GM10248 (cell line): ENCODE data around the gene TCFL5.

Experiments used
- CTCF ChIA-PET: fragments of 300-600 bp; sonication (Branson Sonifier 250); formaldehyde crosslinking; extraction: SDS; loops from one replicate; lab custom pipeline; 2021; ENCODE audit warnings: antibody characterized with exemption; lab: Yijun Ruan, JAX
- POLR2A ChIA-PET: fragments of 350-650 bp; sonication (Branson Sonifier 250); formaldehyde crosslinking; extraction: SDS; loops from one replicate; lab custom pipeline; 2020; ENCODE audit warnings: antibody characterized with exemption; lab: Yijun Ruan, JAX
- DNase-seq: peaks from one replicate; pipeline ENCODE4 v3.0.0; 2012; ENCODE audit errors: extremely low spot score
- TF ChIP-seq, protein P1 (sequence below): IDR thresholded peaks from 2 replicates; pipeline ENCODE4 v1.5.1; 2012; ENCODE audit warnings: mild to moderate bottlenecking, low read depth; ENCODE audit errors: extremely low read depth, missing control alignments, control extremely low read depth

Gene TCFL5

DNA sequence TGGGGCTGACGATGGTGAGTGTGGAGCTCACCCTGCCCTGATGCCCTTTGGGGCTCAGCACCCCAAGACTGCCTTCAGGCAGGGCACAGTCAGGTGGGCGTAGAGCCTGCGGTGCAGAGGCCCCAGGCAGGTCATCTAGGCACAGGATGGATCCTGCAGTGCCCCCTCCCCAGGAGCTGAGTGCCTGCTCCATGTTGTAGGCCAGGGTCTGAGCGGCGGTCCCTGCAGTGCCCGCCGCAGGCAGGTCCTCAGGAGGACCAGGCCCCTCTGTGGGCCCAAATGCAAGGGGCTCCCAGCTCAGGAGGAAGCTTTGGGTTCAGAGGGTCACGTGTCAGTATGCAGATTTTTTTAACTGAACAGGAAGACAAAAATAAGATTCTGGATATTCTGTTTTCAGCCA, 62.6 kb downstream of the TCFL5 start:
- POLR2A ChIA-PET: no interaction called here

GRCh38 chr20:62797671-62798532, 63.7 kb downstream of the TCFL5 start:
- TF ChIP-seq, protein P1, sequence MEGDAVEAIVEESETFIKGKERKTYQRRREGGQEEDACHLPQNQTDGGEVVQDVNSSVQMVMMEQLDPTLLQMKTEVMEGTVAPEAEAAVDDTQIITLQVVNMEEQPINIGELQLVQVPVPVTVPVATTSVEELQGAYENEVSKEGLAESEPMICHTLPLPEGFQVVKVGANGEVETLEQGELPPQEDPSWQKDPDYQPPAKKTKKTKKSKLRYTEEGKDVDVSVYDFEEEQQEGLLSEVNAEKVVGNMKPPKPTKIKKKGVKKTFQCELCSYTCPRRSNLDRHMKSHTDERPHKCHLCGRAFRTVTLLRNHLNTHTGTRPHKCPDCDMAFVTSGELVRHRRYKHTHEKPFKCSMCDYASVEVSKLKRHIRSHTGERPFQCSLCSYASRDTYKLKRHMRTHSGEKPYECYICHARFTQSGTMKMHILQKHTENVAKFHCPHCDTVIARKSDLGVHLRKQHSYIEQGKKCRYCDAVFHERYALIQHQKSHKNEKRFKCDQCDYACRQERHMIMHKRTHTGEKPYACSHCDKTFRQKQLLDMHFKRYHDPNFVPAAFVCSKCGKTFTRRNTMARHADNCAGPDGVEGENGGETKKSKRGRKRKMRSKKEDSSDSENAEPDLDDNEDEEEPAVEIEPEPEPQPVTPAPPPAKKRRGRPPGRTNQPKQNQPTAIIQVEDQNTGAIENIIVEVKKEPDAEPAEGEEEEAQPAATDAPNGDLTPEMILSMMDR: no peak
- no peak for DNase-seq
- POLR2A ChIA-PET: no interaction called here
- CTCF ChIA-PET: interaction anchor here (2.4 kb wide), 1 partner anchor 10 kb away, joined by 24 read pairs; no protein-coding TSS in a partner anchor

More for the DNA sequence above, 62.6 kb downstream of the TCFL5 start:
- no peak for DNase-seq
- TF ChIP-seq, protein P1: no peak
- CTCF ChIA-PET: interaction anchor here (1.0 kb wide), 1 partner anchor 9 kb away, joined by 3 read pairs; no protein-coding TSS in a partner anchor

DNA sequence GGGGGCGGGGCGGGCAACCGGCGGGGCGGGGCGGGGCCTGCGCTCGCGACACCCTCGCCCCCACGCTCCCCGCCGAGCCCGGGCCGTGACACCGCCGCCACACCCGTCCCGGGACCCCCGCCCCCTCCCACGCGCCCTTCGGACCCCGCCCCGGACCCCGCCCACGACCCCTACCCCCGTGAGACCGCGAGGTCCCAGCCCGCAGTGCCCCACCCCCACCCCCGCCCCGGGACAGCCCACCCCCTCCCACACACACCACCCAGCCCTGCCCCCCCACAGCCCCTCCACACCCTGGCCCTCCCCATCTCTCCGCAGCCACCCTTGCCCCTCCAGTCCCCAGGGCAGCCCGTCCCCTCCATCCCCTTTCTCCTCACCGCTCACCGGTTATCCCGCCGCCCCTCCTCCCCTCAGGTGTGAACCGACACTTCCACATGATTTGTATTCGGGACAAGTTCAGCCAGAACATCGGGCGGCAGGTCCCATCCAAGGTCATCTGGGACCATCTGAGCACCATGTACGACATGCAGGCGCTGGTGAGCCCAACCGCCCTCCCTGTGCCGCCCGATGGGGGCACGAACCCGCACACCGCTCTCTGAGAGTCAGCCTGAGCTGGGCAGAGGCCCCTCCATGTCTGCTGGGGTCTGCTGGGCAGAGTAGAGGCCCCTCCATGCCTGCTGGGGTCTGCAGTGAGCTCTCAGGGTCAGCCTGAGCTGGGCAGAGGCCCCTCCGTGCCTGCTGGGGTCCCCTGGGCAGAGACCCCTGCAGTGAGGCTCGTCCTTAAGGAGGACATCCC, 64.7 kb downstream of the TCFL5 start:
- ChIA-PET CTCF (interaction anchor here (1.0 to 2.4 kb wide), 3 partner anchors 12 to 414 kb away, joined by 3 to 24 read pairs (median 5); no protein-coding TSS in a partner anchor), POLR2A (interaction anchor here (0.6 kb wide), 2 partner anchors 122 to 457 kb away, joined by 3 to 5 read pairs; no protein-coding TSS in a partner anchor)
- DNase-seq: no peak
- TF ChIP-seq, protein P1: no peak

DNA sequence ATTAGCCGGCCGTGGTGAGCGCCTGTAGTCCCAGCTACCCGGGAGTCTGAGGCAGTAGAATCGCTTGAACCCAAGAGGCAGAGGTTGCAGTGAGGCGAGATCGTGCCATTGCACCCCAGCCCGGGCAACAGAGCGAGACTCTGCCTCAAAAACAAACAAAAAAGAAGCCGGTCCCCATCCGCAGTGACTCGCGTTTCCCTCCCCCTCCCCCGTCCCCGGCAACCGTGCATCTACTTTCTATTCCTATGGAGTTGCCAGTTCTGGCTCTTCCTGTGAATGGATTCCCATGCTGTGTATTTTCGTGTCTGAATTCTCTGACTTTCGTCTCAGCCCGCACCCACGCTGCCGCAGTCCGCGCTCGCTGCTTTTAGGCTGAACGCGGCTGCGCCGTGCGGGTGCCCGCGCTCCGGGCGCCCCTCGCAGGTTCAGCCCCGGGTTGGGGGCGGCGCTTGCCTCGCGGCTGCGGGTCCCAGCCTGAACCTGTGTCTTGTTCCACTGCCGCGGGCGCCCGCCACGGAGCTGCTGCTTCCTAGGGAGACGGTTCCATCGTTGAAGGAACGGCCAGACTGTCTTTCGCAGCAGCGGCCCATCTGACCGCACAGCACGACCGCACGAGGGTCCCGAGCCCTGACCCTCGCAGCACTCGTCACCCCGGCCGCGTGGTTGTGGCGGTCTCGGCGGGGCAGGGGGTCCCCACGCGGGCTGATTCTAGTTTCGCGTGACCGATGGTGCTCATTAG, 66.4 kb downstream of the TCFL5 start:
- POLR2A ChIA-PET: no interaction called here
- no peak for DNase-seq
- TF ChIP-seq, protein P1: no peak
- CTCF ChIA-PET: interaction anchor here (1.4 to 2.0 kb wide), 4 partner anchors 14 to 494 kb away, joined by 3 to 9 read pairs (median 4); no protein-coding TSS in a partner anchor

DNA sequence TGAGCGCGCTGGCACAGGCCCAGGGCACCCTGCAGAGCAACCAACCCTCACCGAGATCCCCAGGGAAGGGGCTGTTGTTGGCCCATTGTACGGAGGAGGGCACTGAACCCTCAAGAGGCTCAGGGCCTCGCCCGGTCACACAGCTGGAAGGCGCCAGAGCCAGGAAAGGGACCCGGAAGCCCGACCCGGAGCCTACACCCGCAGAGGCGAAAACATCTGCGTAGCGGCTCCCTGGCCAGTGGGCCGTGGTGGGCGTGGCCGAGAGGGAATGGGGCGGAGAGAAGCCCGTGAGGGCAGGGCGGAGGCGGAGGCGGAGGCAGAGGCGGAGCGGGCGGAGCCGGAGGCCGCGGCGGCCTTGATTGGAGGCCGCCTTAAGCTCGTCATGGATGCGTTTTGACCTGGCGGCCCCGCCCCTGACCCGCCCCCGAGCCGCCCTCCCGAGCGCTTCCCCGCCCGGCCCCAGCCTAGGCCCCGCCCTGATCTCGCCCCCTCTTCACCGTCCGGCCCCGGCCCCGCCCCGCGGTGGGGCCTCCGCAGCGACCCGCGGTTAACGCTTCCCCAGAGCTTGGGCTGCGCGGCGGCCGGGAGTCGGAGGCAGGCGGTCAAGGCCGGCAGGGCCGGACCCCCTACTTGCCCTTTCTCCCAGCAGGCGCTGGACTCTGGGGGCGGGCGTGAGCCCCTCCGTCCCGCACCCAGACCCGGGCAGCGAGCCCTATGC, 67.5 kb downstream of the TCFL5 start:
- DNase-seq: peak; percentile 96
- ChIA-PET CTCF (interaction anchor here (1.1 to 2.0 kb wide), 6 partner anchors 14 to 493 kb away, joined by 3 to 9 read pairs (median 4); no protein-coding TSS in a partner anchor), POLR2A (interaction anchor here (0.8 to 1.0 kb wide), 3 partner anchors 14 to 143 kb away, joined by 3 to 4 read pairs (median 3); partner anchors contain the start of gene TCFL5)
- TF ChIP-seq, protein P1: no peak
